Fibroblast of the aortic adventitia (primary cell): ENCODE results near the gene FLT4. TPM values are rescaled to one million over a fixed set of nuclear protein-coding genes. Genes with fewer than 3 reads are reported as not detected.

ENCODE experiments used
- DNase-seq: peaks from one replicate; pipeline ENCODE4 v3.0.0-alpha.2; 2010; ENCODE audit warnings: low read depth
- H3K4me3 ChIP-seq: 2 replicates; pipeline ENCODE4 v1.5.1; 2011; ENCODE audit warnings: low read depth, mild to moderate bottlenecking, control low read depth, low read length, moderate library complexity
- total RNA-seq: library from RNA; depleted of rRNA; stranded (reverse); fragments of >200 nt; gene quantifications from 2 replicates; pipeline ENCODE4 v1.2.3, GENCODE V29; 2012; ENCODE audit warnings: low replicate concordance
- TF ChIP-seq, protein P1 (sequence below): IDR thresholded peaks from 2 replicates; pipeline ENCODE4 v1.5.1; 2011; ENCODE audit warnings: mild to moderate bottlenecking, low read length, control low read depth, inconsistent platforms; ENCODE audit not compliant: insufficient read depth

The FLT4 gene
- total RNA-seq, 1 donor, result 0.09 TPM

DNA sequence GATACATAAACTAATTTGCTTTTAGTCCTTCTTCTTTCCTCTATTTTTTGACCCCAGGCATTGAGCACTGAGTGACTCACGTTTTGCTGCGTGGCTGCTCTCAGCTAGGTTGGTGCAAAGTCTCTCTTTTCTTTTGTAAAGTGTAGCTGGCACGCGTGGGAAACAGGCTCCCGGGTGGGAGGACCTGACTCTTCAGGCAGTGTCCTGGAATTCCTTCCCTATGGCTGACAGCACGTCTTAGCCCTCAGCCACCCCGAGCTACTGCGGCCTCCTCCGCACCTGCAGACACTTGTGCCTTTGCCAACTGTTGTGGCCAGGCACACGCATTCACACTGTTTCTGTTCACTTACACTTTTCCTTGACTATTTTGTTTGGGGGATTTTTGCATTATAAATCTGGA is 57.2 kb downstream of the FLT4 start:
- no peak overlapping the region for H3K4me3 ChIP-seq
- DNase-seq, result no peak
- TF ChIP-seq, protein P1, sequence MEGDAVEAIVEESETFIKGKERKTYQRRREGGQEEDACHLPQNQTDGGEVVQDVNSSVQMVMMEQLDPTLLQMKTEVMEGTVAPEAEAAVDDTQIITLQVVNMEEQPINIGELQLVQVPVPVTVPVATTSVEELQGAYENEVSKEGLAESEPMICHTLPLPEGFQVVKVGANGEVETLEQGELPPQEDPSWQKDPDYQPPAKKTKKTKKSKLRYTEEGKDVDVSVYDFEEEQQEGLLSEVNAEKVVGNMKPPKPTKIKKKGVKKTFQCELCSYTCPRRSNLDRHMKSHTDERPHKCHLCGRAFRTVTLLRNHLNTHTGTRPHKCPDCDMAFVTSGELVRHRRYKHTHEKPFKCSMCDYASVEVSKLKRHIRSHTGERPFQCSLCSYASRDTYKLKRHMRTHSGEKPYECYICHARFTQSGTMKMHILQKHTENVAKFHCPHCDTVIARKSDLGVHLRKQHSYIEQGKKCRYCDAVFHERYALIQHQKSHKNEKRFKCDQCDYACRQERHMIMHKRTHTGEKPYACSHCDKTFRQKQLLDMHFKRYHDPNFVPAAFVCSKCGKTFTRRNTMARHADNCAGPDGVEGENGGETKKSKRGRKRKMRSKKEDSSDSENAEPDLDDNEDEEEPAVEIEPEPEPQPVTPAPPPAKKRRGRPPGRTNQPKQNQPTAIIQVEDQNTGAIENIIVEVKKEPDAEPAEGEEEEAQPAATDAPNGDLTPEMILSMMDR, result no peak

DNA sequence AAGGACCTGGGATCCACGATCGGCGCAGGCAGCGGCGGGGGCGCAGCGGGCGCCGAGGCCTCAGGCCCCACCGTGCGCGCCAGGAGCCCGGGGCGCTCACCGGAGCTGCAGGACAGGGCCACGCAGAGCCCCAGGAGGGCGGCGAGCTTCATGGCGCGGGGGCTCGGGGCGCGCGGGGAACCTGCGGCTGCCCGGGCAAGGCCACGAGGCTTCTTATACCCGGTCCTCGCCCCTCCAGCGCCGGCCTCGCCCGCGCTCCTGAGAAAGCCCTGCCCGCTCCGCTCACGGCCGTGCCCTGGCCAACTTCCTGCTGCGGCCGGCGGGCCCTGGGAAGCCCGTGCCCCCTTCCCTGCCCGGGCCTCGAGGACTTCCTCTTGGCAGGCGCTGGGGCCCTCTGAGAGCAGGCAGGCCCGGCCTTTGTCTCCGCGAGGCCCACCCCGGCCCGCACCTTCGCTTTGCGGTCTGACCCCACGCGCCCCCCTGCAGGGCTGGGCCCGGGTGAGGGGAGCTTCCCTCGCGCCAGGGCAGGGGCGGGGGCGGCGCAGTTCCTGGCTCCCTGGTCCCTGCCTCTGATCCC is 58.0 kb downstream of the FLT4 start, which contains the start of gene SCGB3A1:
SCGB3A1 (minus strand) TSS at position 189 of the 577 bp plus-strand sequence; CDS start at position 152, 37 bp downstream.
- no peak within 1 kb of the TSS for H3K4me3 ChIP-seq
- DNase-seq, result no peak

DNA sequence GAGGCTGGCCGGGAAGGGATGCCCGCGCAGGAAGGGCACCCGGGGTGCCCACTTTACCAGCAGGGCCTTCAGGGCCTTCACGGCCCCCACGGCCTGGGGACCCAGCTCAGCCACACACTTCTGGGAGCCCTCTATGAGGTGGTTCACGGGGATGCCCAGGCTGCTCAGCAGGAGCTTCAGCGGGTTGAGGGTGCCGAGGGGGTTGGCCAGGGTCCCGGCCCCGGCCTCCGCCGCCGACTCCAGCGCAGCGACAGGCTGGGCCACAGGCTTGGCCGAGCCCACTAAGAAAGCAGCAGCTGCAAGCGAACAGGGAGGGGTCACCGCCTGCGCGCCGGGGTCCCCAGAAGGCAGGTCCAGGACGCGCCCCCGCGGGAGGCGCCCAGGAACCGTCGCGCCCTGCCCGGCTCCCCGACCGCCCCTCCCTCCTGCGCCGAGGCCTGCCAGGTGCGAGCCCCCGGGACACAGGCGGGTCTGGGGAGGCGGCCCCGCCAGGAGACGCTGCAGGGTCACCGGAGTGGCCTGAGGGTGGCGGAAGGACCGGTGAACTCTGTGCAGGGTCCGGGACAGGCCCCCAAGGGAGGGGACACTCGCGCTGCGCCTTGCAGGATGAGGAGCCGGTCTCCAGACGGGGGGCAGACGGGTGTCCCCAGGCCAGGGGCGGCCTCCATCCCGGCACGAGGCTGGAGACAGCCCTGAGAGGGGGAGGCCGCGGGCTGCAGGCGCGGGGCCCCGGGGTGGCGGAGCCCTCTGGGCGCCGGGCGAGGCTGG is 58.7 kb downstream of the FLT4 start:
- no peak for DNase-seq
- TF ChIP-seq, protein P1, result no peak
- H3K4me3 ChIP-seq, result no peak overlapping the region

More for the DNA sequence above, 58.0 kb downstream of the FLT4 start, which contains the start of gene SCGB3A1:
- TF ChIP-seq, protein P1, result no peak

DNA sequence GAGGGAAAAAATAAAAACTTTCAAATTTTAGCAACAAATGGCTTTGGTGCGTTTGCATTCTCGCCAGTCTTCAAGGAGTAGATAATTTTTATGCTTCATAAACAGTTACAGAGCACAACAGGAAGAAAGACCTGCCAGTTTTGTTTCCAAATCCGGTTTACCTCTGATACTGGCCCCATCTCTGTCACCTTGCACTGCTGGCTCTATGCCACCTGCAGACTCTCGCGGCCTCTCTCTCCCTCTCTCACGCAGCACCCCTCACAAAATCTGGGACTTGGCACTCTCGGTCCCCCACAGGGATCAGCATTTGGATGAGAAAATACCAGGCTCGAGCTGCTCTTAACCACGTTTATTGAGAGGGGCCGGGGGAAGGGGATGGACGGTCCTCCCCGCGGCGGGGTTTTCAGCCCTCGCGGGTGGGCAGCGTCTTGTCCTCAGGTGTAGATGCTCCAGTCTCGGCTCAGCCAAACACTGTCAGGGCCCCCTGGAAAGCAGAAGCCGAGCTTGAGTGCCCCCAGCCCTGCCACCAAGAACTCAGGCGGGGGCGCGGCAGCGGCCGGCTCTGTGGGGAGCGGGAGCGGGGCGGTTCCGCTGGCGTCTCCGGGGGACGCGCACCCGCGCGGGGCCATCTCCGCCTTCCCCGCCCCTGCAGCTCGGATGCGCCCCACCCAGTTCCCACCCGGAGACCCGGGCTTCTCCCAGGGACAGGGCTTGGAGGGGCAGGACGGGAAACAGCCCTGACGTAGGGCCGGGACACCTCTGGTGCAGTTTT is 59.4 kb downstream of the FLT4 start:
- TF ChIP-seq, protein P1, result no peak
- no peak overlapping the region for H3K4me3 ChIP-seq
- no peak for DNase-seq

DNA sequence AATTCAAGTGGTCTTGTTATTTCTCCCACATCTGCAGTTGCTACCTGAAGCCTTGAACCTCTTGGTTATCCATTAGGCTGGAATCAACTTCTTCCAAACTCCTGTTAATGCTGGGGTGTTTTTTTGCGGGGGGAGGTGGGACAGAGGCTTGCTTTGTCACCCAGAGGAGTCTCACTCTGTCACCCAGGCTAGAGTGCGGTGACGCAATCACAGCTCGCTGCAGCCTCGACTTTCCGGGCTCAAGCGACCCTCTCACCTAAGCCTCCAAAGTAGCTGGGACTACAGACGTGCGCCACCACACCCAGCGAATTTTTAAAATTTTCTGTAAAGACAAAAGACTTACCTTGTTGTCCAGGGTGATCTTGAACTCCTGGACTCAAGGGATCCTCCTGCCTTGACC is 62.5 kb downstream of the FLT4 start:
- no peak for DNase-seq

DNA sequence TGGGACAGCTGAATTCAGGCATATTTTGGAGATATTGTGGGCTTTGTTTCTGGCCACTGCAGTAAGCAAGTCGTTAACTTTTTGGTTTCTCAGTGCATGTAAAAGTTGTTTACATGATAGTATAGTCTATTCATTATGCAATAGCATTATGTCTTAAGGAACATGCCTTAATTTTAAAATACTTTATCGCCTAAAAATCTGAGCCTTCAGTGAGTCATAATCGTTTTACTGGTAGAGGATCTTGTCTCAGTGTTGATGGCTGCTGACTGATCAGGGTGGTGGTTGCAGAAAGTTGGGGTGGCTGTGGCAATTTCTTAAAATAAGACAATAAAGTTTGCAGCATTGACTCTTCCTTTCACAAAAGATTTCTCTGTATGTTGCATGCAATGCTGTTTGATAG is 63.2 kb downstream of the FLT4 start:
- DNase-seq, result no peak
- TF ChIP-seq, protein P1, result no peak
- H3K4me3 ChIP-seq, result no peak overlapping the region

More for the DNA sequence above, 62.5 kb downstream of the FLT4 start:
- TF ChIP-seq, protein P1, result no peak
- no peak overlapping the region for H3K4me3 ChIP-seq
